GM12891 (cell line): ENCODE results near the gene HORMAD2.
"Not testable (repeated sequence)": the region's sequence is repeated elsewhere in the genome, so short reads cannot be mapped to it uniquely, and the experiment has no call there.

ENCODE experiments used
- POLR2A ChIP-seq: IDR thresholded peaks from 2 replicates; pipeline ENCODE4 v1.6.1; 2011; ENCODE audit warnings: low read depth, low read length, control low read depth
- POLR2AphosphoS5 ChIP-seq: IDR thresholded peaks from 2 replicates; pipeline ENCODE4 v1.6.1; 2011; ENCODE audit warnings: low read depth, low read length, control low read depth
- POU2F2 ChIP-seq: IDR thresholded peaks from 2 replicates; pipeline ENCODE4 v1.6.1; 2011; ENCODE audit warnings: low read depth, mild to moderate bottlenecking, control low read depth, low read length, moderate library complexity
- SPI1 ChIP-seq: IDR thresholded peaks from 2 replicates; pipeline ENCODE4 v1.6.1; 2011; ENCODE audit warnings: low read depth, low read length, control low read depth
- TAF1 ChIP-seq: IDR thresholded peaks from 2 replicates; pipeline ENCODE4 v1.6.1; 2011; ENCODE audit warnings: low read depth, low read length, control low read depth

DNA sequence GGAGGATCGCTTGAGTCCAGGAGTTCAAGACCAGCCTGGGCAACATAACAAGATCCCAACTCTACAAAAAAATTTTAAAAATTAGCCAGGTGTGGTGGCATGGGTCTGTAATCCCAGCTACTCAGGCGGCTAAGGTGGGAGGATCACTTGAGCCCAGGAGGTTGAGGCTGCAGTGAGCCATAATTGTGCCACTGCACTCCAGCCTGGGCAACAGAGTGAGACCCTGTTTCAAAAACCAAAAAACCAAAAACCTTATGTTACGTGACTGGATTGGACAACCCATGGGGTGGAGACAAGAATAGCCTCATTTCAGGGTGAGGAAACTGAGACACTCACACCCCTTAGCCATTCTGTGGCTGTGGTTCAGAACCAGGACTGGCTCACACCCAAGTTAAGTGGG, 136.0 kb downstream of the HORMAD2 start:
- TF ChIP-seq POLR2A, SPI1, POLR2AphosphoS5, TAF1, POU2F2: not testable (repeated sequence)
